ENCODE measurements around the gene HPSE2.
A peak's percentile ranks its signal among the peaks of the same experiment; 100 is the strongest.

DNA sequence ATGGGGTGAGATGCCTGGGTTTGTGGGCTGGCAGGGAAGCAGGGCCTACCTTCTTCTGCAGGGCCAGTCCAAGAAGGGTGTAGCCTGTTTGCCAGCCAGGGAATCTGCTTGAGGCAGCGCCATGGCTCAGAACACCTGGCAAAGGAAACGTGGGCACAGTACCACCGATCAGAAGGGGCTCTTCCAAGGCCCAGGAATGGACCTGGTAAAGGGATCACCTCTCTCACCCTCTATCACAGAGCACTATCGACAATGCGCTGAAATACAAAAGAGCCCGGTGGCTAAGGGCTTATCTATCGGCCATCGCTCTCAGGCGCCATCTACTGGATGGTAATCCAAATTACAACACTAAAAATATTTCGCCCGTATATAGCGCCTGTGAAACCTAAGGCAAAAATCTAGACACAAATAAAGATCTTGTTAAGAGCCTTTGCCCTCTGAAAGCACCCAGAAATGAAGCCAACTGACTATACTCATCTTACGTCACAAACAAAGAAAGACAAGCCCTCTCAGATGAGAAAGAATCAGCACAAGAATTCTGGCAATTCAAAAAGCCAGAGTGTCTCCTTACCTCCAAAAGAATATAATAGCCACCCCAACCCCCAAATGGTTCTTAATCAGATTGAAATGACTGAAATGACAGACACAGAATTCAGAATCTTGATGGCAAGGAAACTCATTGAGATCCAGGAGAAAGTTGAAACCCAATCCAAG, 571.2 kb downstream of the HPSE2 start:
- TF ChIP-seq, protein P1, sequence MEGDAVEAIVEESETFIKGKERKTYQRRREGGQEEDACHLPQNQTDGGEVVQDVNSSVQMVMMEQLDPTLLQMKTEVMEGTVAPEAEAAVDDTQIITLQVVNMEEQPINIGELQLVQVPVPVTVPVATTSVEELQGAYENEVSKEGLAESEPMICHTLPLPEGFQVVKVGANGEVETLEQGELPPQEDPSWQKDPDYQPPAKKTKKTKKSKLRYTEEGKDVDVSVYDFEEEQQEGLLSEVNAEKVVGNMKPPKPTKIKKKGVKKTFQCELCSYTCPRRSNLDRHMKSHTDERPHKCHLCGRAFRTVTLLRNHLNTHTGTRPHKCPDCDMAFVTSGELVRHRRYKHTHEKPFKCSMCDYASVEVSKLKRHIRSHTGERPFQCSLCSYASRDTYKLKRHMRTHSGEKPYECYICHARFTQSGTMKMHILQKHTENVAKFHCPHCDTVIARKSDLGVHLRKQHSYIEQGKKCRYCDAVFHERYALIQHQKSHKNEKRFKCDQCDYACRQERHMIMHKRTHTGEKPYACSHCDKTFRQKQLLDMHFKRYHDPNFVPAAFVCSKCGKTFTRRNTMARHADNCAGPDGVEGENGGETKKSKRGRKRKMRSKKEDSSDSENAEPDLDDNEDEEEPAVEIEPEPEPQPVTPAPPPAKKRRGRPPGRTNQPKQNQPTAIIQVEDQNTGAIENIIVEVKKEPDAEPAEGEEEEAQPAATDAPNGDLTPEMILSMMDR (IDR thresholded peaks at IDR 0.05) = peak; percentile 91
- no peak for TF ChIP-seq POLR2AphosphoS5 (IDR thresholded peaks at IDR 0.05; ENCODE audit: low read depth, low read length)
- TF ChIP-seq, protein P2, sequence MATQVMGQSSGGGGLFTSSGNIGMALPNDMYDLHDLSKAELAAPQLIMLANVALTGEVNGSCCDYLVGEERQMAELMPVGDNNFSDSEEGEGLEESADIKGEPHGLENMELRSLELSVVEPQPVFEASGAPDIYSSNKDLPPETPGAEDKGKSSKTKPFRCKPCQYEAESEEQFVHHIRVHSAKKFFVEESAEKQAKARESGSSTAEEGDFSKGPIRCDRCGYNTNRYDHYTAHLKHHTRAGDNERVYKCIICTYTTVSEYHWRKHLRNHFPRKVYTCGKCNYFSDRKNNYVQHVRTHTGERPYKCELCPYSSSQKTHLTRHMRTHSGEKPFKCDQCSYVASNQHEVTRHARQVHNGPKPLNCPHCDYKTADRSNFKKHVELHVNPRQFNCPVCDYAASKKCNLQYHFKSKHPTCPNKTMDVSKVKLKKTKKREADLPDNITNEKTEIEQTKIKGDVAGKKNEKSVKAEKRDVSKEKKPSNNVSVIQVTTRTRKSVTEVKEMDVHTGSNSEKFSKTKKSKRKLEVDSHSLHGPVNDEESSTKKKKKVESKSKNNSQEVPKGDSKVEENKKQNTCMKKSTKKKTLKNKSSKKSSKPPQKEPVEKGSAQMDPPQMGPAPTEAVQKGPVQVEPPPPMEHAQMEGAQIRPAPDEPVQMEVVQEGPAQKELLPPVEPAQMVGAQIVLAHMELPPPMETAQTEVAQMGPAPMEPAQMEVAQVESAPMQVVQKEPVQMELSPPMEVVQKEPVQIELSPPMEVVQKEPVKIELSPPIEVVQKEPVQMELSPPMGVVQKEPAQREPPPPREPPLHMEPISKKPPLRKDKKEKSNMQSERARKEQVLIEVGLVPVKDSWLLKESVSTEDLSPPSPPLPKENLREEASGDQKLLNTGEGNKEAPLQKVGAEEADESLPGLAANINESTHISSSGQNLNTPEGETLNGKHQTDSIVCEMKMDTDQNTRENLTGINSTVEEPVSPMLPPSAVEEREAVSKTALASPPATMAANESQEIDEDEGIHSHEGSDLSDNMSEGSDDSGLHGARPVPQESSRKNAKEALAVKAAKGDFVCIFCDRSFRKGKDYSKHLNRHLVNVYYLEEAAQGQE (IDR thresholded peaks at IDR 0.05; ENCODE audit: insufficient read depth in 1 of 2, low read depth in 2 of 2, low read length in 1 of 2) = no peak
